HG02884 (cell line): ENCODE data around the gene OR2T27.
"Not testable (repeated sequence)": the region's sequence is repeated elsewhere in the genome, so short reads cannot be mapped to it uniquely, and the experiment has no call there.

Source experiments
- ATAC-seq: cut with Tn5 transposase; IDR thresholded peaks from one replicate; pipeline ENCODE4 v1.9.1; 2021; ENCODE audit warnings: mild to moderate bottlenecking, moderate library complexity; ENCODE audit not compliant: unreplicated experiment

Gene OR2T27

DNA sequence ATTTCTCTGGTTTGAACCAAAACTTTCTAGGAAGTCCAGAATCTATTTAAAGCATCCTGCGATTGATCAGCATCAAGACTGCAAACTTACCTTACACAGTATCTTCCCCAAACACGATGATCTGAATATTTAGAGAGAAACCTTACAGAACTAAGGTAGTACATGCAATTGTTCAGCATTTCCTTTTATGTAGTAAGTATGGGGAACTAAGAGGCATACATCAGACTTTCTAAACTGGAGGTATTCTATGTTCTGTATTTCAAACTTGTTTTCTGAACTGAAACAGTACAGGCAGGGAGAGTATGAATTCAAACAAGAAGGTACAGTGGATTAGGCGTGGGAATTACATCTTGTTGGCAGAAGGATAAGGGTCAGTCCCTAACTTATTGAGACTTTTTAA, at the start of gene OR2T27:
OR2T27 (minus strand) TSS at position 175 of the 400 bp plus-strand sequence. CDS start 4,644 bp downstream, outside the sequence.
- not testable (repeated sequence) for ATAC-seq

- no peak for ATAC-seq
Observed at GRCh38 chr1:248704606-248705005, 49.3 kb upstream of the OR2T27 start.

DNA sequence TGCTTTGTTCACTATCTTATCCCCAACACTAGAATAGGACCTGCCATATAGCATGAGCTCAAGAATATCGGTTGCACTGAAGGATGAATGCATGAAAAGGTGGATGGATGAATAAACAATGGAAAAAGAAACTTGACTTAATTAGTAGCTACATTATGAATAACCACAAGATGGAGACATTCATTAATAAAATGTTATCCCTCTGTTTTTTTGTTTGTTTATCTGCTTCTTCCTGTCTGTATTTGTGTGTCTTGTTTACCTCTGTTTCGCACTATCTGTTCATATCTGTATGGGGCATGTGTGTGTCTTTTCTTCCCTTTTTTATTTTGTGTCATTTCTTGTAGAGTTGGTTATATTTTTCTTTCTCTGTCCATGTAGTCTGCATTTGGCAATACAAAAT, 48.3 kb upstream of the OR2T27 start:
- no peak for ATAC-seq

DNA sequence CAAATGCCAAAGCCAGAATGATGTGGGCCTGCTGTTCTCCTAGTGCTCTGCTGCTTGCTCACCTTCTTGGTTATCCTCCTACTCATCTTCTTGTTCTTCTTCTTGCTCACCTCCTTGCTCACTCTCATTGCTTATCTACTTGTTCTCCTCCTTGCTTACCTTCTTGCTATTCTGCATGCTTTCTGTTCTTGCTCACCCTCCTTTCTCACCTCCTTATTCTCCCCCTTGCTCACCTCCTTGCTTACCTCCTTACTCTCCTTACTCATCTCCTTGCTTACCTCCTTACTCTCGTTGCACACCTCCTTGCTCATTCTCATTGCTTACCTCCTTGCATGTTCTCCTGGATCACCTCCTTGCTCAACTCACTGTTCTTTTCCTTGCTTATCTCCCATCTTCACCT, 47.4 kb upstream of the OR2T27 start, which contains the start of gene OR14I1:
OR14I1 (minus strand) TSS at position 53 of the 400 bp plus-strand sequence.
- ATAC-seq: no peak

- no peak for ATAC-seq
Observed at GRCh38 chr1:248699099-248699498, 43.8 kb upstream of the OR2T27 start.

- ATAC-seq: no peak
Observed at GRCh38 chr1:248697907-248698306, 42.6 kb upstream of the OR2T27 start.

GRCh38 chr1:248696774-248697173, 41.4 kb upstream of the OR2T27 start:
- no peak for ATAC-seq

GRCh38 chr1:248696261-248696660, 40.9 kb upstream of the OR2T27 start:
- ATAC-seq: no peak

DNA sequence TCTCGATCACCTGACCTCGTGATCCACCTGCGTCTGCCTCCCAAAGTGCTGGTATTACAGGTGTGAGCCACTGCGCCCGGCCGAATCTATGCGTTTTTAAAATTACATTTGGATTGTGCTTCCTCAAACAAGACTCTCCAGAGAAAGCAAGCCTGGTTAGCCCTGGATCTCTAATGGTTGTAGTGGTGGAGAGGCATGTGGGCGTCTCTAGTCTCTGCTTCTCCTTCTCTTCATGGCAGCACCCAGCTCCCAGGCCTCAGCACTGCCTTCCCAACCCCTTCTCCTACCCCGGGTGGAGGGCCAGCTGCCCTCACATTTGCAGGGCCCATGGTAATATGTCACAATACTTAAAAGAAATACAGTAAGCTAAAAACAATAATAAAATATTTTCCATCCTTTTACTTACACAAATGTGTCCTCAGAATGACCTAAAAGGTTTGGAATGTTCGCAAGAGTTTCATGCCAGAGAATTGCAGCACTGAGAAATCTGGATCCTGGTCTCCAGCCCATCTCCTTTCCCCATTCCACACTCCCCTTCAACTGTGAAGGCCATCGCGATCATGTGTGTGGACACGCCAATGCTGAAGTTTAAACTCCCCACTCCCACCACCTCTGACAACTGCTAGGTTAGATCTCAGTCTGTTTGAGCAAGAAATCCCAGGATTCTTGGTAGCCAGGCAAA, 40.3 kb upstream of the OR2T27 start:
- no peak for ATAC-seq

DNA sequence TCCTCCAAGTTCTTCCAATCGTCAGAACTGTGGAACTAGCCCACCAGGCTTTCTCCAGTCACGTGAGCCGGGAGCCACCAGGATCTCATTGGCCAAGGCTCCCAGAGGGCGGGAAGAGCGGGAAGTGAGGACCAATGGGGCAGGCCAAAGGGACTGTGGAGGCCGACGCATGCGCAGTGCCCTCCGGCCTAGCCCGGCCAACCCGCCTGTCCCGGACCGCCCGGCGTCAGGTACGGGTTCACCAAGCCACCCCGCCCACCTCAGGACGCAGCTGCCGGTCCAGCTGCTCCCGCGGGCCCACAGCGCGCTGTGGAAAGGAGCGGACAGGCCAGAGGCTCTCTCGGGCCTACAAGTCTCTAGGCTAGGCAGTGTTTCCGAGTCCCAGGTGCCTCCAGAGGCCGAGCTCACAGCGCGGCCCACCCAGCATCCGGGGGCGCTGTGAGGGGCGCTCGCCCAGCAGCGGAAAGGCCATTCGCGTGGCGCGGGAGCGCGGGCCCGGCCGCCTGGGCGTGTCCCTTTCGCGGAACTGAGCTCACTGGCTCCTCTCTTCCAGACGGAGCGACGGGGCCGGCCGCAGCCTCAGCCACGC, 36.3 kb upstream of the OR2T27 start:
- no peak for ATAC-seq

DNA sequence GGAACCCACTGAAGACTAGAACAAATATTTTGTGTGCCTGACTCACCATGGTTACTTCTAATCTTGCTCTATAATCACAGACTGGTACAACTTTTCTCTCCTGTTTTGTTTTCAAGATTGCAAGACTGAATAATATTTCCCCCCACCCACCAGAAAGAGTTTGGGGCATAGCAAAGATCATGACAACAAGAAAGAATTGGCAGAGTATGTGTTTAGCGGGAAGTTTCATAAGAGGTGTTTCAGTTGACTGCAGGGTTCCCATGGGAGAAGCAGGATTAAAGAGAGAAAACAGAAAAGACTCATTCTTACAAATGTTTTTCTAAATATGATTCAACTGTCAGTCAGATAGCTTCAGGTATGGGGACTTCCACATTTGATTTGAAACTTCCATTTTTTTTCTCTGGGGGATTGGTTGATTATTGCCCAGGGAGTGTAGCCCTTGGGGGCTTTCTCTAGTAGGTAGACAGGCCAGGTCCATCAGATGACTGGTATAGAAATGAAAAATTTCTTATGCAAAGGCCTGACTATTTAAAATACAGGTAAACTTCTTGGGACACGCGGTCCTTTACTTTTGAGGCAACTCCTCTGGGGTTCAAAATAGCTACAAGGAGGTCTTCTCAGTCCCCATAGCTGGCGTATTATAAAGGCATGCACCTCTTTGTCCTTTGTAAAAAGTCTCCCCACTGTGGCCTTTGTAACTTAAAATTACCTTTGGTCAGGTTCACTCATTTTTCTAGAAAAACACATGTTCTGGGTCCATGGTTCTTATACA, 33.4 kb upstream of the OR2T27 start:
- peak; percentile 57 for ATAC-seq

- peak; percentile 80 for ATAC-seq
Observed at GRCh38 chr1:248686815-248687214, 31.5 kb upstream of the OR2T27 start.

DNA sequence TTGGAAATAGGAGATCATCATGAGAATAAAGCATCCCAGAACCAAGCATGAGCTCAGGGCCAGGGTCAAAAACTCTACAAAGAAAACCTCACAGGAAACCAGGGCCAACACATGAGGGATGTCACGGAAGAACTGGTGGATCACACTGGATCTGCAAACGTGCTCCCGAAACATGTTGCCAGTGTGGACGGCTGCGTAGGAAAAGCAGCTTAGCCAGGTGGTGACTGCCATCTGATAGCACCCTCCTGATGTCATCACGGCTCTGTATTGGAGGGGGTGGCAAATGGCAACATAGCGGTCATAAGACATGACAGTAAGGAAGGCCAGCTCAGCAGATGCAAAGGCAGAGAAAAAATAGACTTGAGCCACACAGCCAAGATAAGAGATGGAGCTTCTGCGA, 26.3 kb upstream of the OR2T27 start:
- no peak for ATAC-seq

DNA sequence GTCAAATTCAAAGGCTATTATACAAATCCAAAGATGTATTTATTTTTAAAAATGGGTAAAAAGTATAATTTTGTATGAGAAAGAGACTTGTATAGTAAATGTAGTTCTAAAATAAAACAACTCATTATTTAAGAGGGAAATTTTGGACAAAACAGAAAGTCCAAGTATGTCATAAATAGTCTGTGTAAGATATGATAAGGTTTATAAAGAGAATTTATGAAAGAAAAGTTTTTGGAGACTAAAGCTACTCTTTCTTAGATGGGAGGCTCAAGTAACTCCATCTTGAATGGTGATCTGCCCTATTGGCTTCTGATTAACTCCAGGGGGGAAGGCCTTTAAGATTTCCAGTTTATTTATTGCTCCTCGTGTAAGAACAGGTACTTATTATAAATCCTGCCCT, 14.7 kb upstream of the OR2T27 start:
- no peak for ATAC-seq

- peak; percentile 100 for ATAC-seq
Observed at GRCh38 chr1:248663453-248664328, 8.4 kb upstream of the OR2T27 start.

GRCh38 chr1:248656797-248657196, 1.5 kb upstream of the OR2T27 start:
- ATAC-seq: peak; percentile 65

DNA sequence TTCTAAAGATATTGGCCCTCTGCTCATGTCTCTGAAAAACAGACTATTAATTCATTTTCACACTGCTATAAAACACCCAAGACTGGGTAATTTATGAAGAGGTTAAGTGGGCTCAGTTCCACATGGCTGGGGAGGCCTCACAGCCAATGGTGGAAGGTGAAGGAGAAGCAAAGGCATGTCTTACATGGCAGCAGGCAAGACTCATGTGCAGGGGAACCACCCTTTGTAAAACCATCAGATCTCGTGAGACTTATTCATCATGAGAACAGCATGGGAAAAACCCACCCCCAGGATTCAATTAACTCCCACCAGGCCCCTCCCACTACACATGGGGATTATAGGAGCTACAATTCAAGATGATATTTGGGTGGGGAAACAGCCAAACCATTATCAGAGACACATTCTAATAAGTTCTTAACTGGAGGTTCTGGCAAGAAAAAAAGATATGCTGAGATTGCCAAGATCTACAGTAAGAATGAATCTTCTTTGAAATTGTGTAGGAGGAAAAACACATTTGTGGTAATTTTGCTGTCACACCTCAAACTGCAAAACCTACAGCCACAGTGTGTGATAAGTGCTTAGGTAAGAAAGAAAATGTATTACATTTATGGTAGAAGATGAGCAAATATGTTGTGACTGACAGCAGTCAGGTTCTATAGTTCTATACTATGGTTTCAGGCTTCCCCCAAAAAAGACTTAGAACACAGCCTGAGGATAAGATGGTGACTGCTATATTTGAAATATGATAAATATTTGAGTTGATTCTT, 6.4 kb downstream of the OR2T27 start:
- ATAC-seq: not testable (repeated sequence)

DNA sequence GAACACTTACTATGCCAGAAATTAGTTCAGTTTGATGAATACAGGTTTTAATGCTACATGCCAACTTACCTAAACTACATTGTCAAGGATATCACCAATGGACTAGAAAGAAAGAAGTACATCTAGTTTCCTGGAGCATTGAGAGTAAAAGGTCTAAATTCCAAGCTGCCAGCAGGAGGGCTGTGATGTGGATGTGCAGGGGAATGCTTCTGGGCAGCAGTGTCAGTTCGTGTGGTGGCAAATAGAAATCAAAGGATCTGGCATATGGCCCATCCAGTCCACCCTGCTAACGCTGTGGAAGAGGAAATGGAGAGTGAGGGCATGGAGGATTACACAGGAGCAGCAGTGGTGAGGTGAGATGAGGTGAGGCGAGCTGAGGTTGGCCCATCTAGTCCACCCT, 10.2 kb downstream of the OR2T27 start, which contains the start of gene OR2T35:
OR2T35 (minus strand) TSS at position 101 of the 400 bp plus-strand sequence. CDS start 6,020 bp downstream, outside the sequence.
- ATAC-seq: not testable (repeated sequence)

GRCh38 chr1:248642971-248643651, 12.2 kb downstream of the OR2T27 start:
- peak; percentile 66 for ATAC-seq
